Measurements from ENCODE around the gene THADA.
A peak's percentile ranks its signal among the peaks of the same experiment; 100 is the strongest.

THADA gene

GRCh38 chr2:43218155-43218701 lies 377.6 kb downstream of the THADA start:
- Histone ChIP-seq H2AFZ (ENCODE audit: low read depth, low read length) (no peak overlapping the region), H3K4me3 (ENCODE audit: low read depth in 1 of 2, low read length in 2 of 2) (no peak overlapping the region), H3K9me3 (ENCODE audit: insufficient read depth, low read length, severe bottlenecking) (no peaks in the 10 kb centered on the region), H3K4me1 (ENCODE audit: insufficient read depth, low read length) (peaks cover 52% of the 10 kb centered on the region), H3K27me3 (ENCODE audit: insufficient read depth, low read length, poor library complexity) (no peaks in the 10 kb centered on the region), H3K9ac (ENCODE audit: low read depth, low read length) (peak overlapping the region; percentile 96), H4K20me1 (ENCODE audit: insufficient read depth, low read length) (peaks cover 18% of the 10 kb centered on the region; the same call in 1 of the 2 replicates), H3K27ac (ENCODE audit: low read length) (peak overlapping the region; percentile 99), H3K36me3 (ENCODE audit: insufficient read depth, low read length) (peaks cover 26% of the 10 kb centered on the region), H3K4me2 (ENCODE audit: insufficient read depth, low read length) (0 out of 2 replicates have a peak overlapping the region, but pooled peaks have one; percentile 64), H3K79me2 (ENCODE audit: insufficient read depth, low read length) (peaks cover 48% of the 10 kb centered on the region)
- DNase-seq (peak; percentile 47), ATAC-seq (ENCODE audit: insufficient read depth, low read depth) (no peak)
- TF ChIP-seq CTCF (IDR thresholded peaks at IDR 0.05; ENCODE audit: borderline replicate concordance, extremely low read depth, low read length, poor library complexity, severe bottlenecking) (no peak), EZH2 (IDR thresholded peaks at IDR 0.05; ENCODE audit: borderline replicate concordance, low read depth, low read length, severe bottlenecking) (no peak)

- H2AFZ ChIP-seq (ENCODE audit: low read depth, low read length) = no peak overlapping the region
Observed at GRCh38 chr2:43217228-43218154, 378.3 kb downstream of the THADA start.

GRCh38 chr2:43216629-43217028 lies 379.2 kb downstream of the THADA start:
- Histone ChIP-seq H2AFZ (ENCODE audit: low read depth, low read length) (no peak overlapping the region), H3K27me3 (ENCODE audit: insufficient read depth, low read length, poor library complexity) (no peaks in the 10 kb centered on the region), H3K36me3 (ENCODE audit: insufficient read depth, low read length) (peaks cover 10% of the 10 kb centered on the region), H3K9ac (ENCODE audit: low read depth, low read length) (no peak overlapping the region), H3K4me1 (ENCODE audit: insufficient read depth, low read length) (peaks cover 48% of the 10 kb centered on the region), H3K79me2 (ENCODE audit: insufficient read depth, low read length) (peaks cover 32% of the 10 kb centered on the region), H4K20me1 (ENCODE audit: insufficient read depth, low read length) (peaks cover 4% of the 10 kb centered on the region; the same call in 1 of the 2 replicates), H3K27ac (ENCODE audit: low read length) (no peak overlapping the region), H3K9me3 (ENCODE audit: insufficient read depth, low read length, severe bottlenecking) (no peaks in the 10 kb centered on the region), H3K4me3 (ENCODE audit: low read depth in 1 of 2, low read length in 2 of 2) (no peak overlapping the region), H3K4me2 (ENCODE audit: insufficient read depth, low read length) (no peak overlapping the region)
- no peak for TF ChIP-seq EZH2 (IDR thresholded peaks at IDR 0.05; ENCODE audit: borderline replicate concordance, low read depth, low read length, severe bottlenecking)
- no peak for TF ChIP-seq CTCF (IDR thresholded peaks at IDR 0.05; ENCODE audit: borderline replicate concordance, extremely low read depth, low read length, poor library complexity, severe bottlenecking)
- DNase-seq (no peak), ATAC-seq (ENCODE audit: insufficient read depth, low read depth) (no peak)

More at GRCh38 chr2:43217228-43218154, 378.3 kb downstream of the THADA start:
- Histone ChIP-seq H3K4me3 (ENCODE audit: low read depth in 1 of 2, low read length in 2 of 2) (no peak overlapping the region), H3K36me3 (ENCODE audit: insufficient read depth, low read length) (peaks cover 19% of the 10 kb centered on the region), H3K9ac (ENCODE audit: low read depth, low read length) (peak overlapping the region; percentile 96; the same call in 1 of the 2 replicates), H3K9me3 (ENCODE audit: insufficient read depth, low read length, severe bottlenecking) (no peaks in the 10 kb centered on the region), H3K27ac (ENCODE audit: low read length) (peak overlapping the region; percentile 99), H3K79me2 (ENCODE audit: insufficient read depth, low read length) (peaks cover 41% of the 10 kb centered on the region), H3K27me3 (ENCODE audit: insufficient read depth, low read length, poor library complexity) (no peaks in the 10 kb centered on the region), H3K4me2 (ENCODE audit: insufficient read depth, low read length) (no peak overlapping the region), H4K20me1 (ENCODE audit: insufficient read depth, low read length) (peaks cover 13% of the 10 kb centered on the region; the same call in 1 of the 2 replicates), H3K4me1 (ENCODE audit: insufficient read depth, low read length) (peaks cover 56% of the 10 kb centered on the region)
- DNase-seq = peak; percentile 36
- no peak for TF ChIP-seq EZH2 (IDR thresholded peaks at IDR 0.05; ENCODE audit: borderline replicate concordance, low read depth, low read length, severe bottlenecking)
- TF ChIP-seq CTCF (IDR thresholded peaks at IDR 0.05; ENCODE audit: borderline replicate concordance, extremely low read depth, low read length, poor library complexity, severe bottlenecking) = no peak
- no peak for ATAC-seq (ENCODE audit: insufficient read depth, low read depth)
